Measurements from ENCODE around the gene TPST2.
"Not testable (repeated sequence)": the region's sequence is repeated elsewhere in the genome, so short reads cannot be mapped to it uniquely, and the experiment has no call there.

The TPST2 gene

GRCh38 chr22:26540119-26540518 is 49.8 kb downstream of the TPST2 start:
- Histone ChIP-seq H3K4me2 (ENCODE audit: low read length) (no peak overlapping the region), H3K36me3 (ENCODE audit: insufficient read depth, low read length) (peaks cover 9% of the 10 kb centered on the region), H3K4me3 (ENCODE audit: low read length) (no peak overlapping the region), H3K9me3 (replicated peaks; ENCODE audit: low read length) (no peaks in the 10 kb centered on the region), H3K4me1 (ENCODE audit: control insufficient read depth, insufficient read depth, low read length) (no peaks in the 10 kb centered on the region), H3K9ac (ENCODE audit: low read depth, low read length) (no peak overlapping the region), H3K27me3 (ENCODE audit: control insufficient read depth, insufficient read depth, low read length) (no peaks in the 10 kb centered on the region)

DNA sequence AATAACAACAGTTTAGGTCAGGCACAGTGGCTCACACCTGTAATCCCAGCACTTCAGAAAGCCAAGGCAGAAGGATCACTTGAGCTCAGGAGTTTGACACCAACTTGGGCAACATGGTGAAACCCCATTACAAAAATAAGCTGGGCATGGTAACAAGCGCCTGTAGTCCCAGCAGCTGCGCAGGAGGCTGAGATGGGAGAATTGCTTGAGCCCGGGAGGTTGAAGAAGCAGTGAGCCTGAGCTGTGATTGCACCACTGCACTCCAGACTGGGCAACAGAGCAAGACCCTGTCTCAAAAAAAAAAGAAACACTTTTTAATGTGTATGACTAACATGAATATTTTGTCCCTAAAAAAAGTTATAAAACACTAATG is 53.2 kb downstream of the TPST2 start:
- H3K9ac ChIP-seq (ENCODE audit: low read depth, low read length), result no peak overlapping the region
- H3K4me1 ChIP-seq (ENCODE audit: control insufficient read depth, insufficient read depth, low read length), result no peaks in the 10 kb centered on the region
- peaks cover 9% of the 10 kb centered on the region for H3K36me3 ChIP-seq (ENCODE audit: insufficient read depth, low read length)
- H3K27me3 ChIP-seq (ENCODE audit: control insufficient read depth, insufficient read depth, low read length), result no peaks in the 10 kb centered on the region
- H3K4me2 ChIP-seq (ENCODE audit: low read length), result no peak overlapping the region
- H3K4me3 ChIP-seq (ENCODE audit: low read length), result no peak overlapping the region
- no peaks in the 10 kb centered on the region for H3K9me3 ChIP-seq (replicated peaks; ENCODE audit: low read length)

DNA sequence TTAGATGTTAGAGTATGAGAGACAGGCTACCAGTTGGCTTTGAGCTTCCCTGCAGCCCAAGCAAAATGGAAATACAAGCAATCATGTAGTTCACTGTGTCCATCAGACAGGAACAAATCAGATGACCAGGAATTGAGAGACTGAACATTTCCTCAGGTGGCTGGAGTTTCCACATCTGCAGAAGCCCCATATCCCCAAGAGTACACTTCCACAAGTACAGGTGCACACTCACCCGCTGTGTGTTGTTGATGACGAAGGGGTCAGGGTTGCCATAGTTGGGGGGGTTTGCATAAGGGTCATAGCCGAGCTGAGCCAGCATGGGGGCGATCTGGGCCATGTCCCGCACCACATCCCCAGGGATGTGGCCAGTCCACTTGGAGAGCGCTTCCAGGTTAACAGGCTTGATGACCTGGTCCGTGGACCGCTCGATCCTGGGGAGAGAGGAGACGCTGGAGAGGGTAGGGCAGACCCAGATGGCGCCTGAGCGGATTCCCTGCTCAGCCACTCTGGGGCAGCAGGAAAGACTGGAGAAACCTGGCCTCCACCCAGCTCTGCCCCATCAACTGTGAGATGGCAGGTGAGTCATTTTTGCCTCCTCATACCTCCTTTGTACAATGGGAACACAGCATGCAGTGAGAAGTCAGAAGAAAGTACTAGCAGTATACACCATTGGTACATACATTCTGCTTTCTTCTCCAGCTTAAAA is 53.7 kb downstream of the TPST2 start:
- peaks cover 12% of the 10 kb centered on the region for H3K36me3 ChIP-seq (ENCODE audit: insufficient read depth, low read length)
- no peak overlapping the region for H3K4me3 ChIP-seq (ENCODE audit: low read length)
- no peaks in the 10 kb centered on the region for H3K9me3 ChIP-seq (replicated peaks; ENCODE audit: low read length)
- no peaks in the 10 kb centered on the region for H3K4me1 ChIP-seq (ENCODE audit: control insufficient read depth, insufficient read depth, low read length)
- no peaks in the 10 kb centered on the region for H3K27me3 ChIP-seq (ENCODE audit: control insufficient read depth, insufficient read depth, low read length)
- H3K9ac ChIP-seq (ENCODE audit: low read depth, low read length), result no peak overlapping the region
- H3K4me2 ChIP-seq (ENCODE audit: low read length), result no peak overlapping the region

DNA sequence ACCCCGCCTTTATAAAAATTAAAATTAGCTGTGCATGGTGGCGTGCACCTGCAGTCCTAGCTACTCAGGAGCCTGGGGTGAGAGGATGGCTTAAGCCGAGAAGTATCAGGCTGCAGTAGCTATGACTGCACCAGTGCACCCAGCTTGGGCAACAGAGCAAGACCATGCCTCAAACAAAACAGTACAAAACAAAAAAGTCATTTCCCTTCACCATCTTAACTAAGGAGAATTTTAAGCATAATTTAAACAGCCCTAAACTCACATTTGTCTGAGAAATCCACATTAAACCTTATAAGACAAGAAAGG is 54.4 kb downstream of the TPST2 start:
- Histone ChIP-seq H3K4me1 (ENCODE audit: control insufficient read depth, insufficient read depth, low read length) (no peaks in the 10 kb centered on the region), H3K9me3 (replicated peaks; ENCODE audit: low read length) (no peaks in the 10 kb centered on the region), H3K4me2 (ENCODE audit: low read length) (no peak overlapping the region), H3K4me3 (ENCODE audit: low read length) (no peak overlapping the region), H3K36me3 (ENCODE audit: insufficient read depth, low read length) (peaks cover 13% of the 10 kb centered on the region), H3K27me3 (ENCODE audit: control insufficient read depth, insufficient read depth, low read length) (no peaks in the 10 kb centered on the region), H3K9ac (ENCODE audit: low read depth, low read length) (no peak overlapping the region)

DNA sequence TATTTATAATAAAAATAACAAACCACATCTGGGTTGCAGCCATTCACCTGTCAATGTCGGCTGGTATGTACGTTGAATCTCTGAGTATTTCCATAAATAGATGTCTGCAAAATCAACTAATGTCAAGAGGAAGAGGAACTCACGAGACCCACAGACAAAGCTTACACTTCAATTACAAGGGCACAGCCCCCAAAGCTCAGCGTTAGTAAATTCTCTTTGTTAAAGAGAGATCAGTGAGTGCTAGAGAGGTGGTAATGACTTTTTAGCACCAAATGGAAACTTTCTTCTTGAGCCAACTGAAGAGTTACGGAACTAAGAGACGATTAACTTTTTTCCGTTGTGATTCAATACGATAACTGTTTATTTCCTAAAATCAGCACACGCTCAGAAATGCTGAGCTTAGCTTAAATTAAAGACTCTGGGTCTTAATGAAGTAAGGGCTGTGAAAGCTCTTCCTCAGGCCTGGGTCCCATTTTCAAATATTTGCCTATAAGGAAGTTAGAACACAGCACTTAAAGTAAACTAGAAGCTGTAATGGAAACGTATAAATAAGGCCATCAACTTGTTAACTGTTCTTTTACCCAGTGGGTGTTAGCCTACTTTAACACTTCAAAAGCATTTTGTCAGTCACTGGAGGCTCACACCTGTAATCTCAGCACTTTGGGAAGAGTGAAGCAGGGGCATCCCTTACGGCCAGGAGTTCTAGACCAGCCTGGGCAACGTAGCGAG is 54.9 kb downstream of the TPST2 start:
- H3K27me3 ChIP-seq (ENCODE audit: control insufficient read depth, insufficient read depth, low read length), result no peaks in the 10 kb centered on the region
- H3K9me3 ChIP-seq (replicated peaks; ENCODE audit: low read length), result no peaks in the 10 kb centered on the region
- peaks cover 12% of the 10 kb centered on the region for H3K36me3 ChIP-seq (ENCODE audit: insufficient read depth, low read length)
- no peak overlapping the region for H3K4me3 ChIP-seq (ENCODE audit: low read length)
- H3K4me2 ChIP-seq (ENCODE audit: low read length), result no peak overlapping the region
- H3K4me1 ChIP-seq (ENCODE audit: control insufficient read depth, insufficient read depth, low read length), result no peaks in the 10 kb centered on the region
- no peak overlapping the region for H3K9ac ChIP-seq (ENCODE audit: low read depth, low read length)

DNA sequence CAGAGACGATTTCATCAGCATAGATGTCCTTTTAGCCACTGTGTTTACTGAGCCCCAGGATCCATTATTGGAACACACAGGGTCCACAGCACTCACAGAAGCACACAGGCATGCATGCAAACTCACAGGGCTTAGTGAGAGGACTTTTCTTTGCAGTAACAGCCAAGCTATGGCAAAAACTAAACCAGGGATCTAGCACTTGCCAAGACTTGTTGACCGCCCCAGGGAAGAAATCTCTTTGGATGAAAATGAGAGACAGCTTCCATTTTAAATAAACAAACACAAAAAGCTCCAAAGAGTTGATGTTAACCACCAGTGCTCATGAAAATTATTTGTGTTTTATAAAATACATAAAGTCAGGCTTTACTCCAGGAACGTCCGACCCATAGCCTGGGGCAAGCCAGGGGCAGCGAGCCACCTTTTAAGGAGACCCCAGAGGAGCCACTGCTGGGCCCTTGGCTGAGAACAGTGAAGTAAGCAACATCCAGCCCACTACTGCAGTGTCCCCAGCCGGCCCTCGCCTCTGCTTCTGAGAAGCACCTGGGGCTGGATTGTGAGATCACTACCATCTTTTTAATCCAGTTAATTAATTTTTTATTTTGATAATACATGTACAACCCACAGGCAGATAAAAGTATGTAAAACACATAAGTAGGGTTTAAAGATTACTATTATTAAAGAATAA is 55.6 kb downstream of the TPST2 start:
- H3K4me3 ChIP-seq (ENCODE audit: low read length), result no peak overlapping the region
- no peaks in the 10 kb centered on the region for H3K9me3 ChIP-seq (replicated peaks; ENCODE audit: low read length)
- no peaks in the 10 kb centered on the region for H3K27me3 ChIP-seq (ENCODE audit: control insufficient read depth, insufficient read depth, low read length)
- peaks cover 16% of the 10 kb centered on the region for H3K36me3 ChIP-seq (ENCODE audit: insufficient read depth, low read length)
- no peak overlapping the region for H3K4me2 ChIP-seq (ENCODE audit: low read length)
- no peak overlapping the region for H3K9ac ChIP-seq (ENCODE audit: low read depth, low read length)
- peaks cover 3% of the 10 kb centered on the region for H3K4me1 ChIP-seq (ENCODE audit: control insufficient read depth, insufficient read depth, low read length)

- H3K36me3 ChIP-seq (ENCODE audit: insufficient read depth, low read length), result peaks cover 17% of the 10 kb centered on the region
- no peaks in the 10 kb centered on the region for H3K27me3 ChIP-seq (ENCODE audit: control insufficient read depth, insufficient read depth, low read length)
- no peaks in the 10 kb centered on the region for H3K9me3 ChIP-seq (replicated peaks; ENCODE audit: low read length)
- no peak overlapping the region for H3K4me2 ChIP-seq (ENCODE audit: low read length)
- H3K4me1 ChIP-seq (ENCODE audit: control insufficient read depth, insufficient read depth, low read length), result peaks cover 3% of the 10 kb centered on the region
- no peak overlapping the region for H3K4me3 ChIP-seq (ENCODE audit: low read length)
- no peak overlapping the region for H3K9ac ChIP-seq (ENCODE audit: low read depth, low read length)
These were observed 60.6 kb downstream of the TPST2 start for GRCh38 chr22:26529345-26529744.

DNA sequence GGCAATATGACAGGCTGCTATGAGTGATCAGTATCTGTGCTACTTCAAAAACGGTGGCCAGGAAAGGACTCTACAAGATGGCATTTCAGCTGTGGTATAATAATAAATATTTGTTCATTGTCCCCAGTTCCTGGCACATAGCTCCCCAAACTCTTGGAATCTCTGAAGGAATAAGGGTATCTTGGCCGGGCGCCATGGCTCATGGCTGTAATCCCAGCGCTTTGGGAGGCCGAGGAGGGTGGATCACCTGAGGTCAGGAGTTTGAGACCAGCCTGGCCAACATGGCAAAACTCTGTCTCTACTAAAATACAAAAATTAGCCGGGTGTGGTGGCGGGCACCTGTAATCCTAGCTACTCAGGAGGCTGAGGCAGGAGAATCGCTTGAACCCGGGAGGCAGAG is 61.4 kb downstream of the TPST2 start:
- H3K9ac ChIP-seq (ENCODE audit: low read depth, low read length); H3K4me1 ChIP-seq (ENCODE audit: control insufficient read depth, insufficient read depth, low read length); H3K9me3 ChIP-seq (replicated peaks; ENCODE audit: low read length); H3K4me3 ChIP-seq (ENCODE audit: low read length); H3K4me2 ChIP-seq (ENCODE audit: low read length); H3K27me3 ChIP-seq (ENCODE audit: control insufficient read depth, insufficient read depth, low read length): not testable (repeated sequence)
- peaks cover 17% of the 10 kb centered on the region for H3K36me3 ChIP-seq (ENCODE audit: insufficient read depth, low read length)

DNA sequence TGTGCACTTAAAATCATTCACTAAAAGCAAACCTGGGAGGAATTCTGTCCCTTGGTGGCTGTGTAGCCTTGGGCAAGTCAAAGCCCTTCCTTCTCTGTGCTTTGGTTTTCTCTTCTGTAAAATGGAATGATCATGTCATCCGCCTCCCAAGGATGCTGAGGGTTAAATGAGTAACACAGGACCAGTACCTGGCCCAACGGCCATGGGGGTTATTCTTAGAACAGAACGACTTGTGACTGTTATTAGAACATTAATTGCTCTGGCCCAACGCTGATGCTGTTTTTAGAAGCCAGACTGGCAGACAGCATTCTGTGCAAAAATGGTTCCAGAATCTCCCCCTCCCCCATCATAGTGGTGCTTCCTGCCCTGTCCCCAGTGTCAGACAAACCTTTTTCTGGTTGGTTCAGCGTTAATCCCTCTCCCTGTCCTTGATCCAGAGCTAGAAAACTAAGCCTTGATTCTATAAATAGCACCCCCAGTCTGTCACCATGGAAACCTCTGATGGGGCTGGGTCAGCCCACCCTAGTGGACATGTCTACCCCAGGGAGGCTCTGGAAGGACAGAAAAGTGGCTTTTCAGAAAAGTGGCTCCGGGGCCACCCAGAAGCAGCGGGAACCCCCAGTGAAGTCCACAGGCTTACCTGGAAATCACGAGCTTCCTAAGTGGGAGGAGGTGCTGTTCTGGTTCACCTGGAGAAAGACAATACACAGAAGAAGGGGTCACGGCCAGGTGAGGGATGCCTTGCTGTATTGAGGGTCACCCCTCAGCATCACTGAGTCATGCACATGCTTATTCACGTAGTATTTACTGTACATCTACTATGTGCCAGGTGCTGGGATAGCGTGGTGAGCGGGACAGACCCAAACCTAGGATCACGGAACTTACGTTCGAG is 62.1 kb downstream of the TPST2 start:
- H3K36me3 ChIP-seq (ENCODE audit: insufficient read depth, low read length), result peaks cover 17% of the 10 kb centered on the region
- H3K4me3 ChIP-seq (ENCODE audit: low read length), result no peak overlapping the region
- no peaks in the 10 kb centered on the region for H3K27me3 ChIP-seq (ENCODE audit: control insufficient read depth, insufficient read depth, low read length)
- peaks cover 3% of the 10 kb centered on the region for H3K4me1 ChIP-seq (ENCODE audit: control insufficient read depth, insufficient read depth, low read length)
- no peaks in the 10 kb centered on the region for H3K9me3 ChIP-seq (replicated peaks; ENCODE audit: low read length)
- no peak overlapping the region for H3K9ac ChIP-seq (ENCODE audit: low read depth, low read length)
- no peak overlapping the region for H3K4me2 ChIP-seq (ENCODE audit: low read length)

DNA sequence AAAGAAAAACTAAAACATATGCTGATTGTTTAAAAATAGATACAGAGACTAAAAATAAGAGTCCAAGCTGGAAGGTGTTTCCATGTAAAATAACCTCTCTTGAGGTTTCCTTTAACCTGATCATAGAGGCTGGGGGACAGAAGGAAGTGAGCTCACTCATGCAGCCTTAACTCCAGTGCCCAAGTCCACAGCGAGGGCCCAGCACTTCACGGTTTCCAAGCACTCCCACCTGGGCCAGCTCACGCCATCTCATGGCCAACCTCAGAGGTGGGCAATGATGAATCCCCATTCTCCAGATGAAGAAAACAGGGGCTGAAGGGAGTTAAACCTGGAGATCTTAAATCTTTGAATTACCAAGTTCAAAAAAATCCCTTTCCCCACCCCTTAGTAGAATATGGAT is 62.8 kb downstream of the TPST2 start:
- Histone ChIP-seq H3K36me3 (ENCODE audit: insufficient read depth, low read length) (peaks cover 17% of the 10 kb centered on the region), H3K4me2 (ENCODE audit: low read length) (no peak overlapping the region), H3K27me3 (ENCODE audit: control insufficient read depth, insufficient read depth, low read length) (no peaks in the 10 kb centered on the region), H3K4me1 (ENCODE audit: control insufficient read depth, insufficient read depth, low read length) (peaks cover 3% of the 10 kb centered on the region), H3K4me3 (ENCODE audit: low read length) (no peak overlapping the region), H3K9ac (ENCODE audit: low read depth, low read length) (no peak overlapping the region), H3K9me3 (replicated peaks; ENCODE audit: low read length) (no peaks in the 10 kb centered on the region)

DNA sequence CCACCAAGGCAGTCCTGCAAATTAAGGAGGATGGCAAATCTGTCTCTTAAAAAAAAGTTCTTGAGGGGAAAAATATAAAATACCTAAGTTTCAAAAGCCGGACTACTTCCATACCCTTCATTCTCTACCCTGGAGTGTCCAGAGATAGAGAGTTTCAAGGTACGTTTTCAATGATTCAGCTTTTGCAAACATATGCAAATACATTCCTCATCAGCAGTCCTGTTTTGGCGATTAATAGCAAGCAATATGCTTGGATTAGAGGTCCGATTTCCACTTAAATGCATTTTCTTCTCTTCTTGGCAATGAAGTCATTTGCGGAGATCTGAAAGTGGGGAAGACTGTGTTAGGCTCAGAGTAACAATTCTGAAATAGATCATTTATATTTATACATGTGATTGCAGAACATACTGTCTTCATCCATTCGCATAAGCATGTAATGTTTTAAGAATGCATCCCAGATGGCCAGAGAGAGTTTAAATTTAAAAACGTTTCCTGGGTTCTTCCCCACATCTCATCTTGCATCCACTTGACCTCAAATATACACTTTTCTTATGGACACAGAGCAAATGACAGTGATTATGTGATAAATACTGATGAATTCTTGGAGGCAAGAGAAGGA is 63.9 kb downstream of the TPST2 start:
- Histone ChIP-seq H3K36me3 (ENCODE audit: insufficient read depth, low read length) (peaks cover 11% of the 10 kb centered on the region), H3K27me3 (ENCODE audit: control insufficient read depth, insufficient read depth, low read length) (no peaks in the 10 kb centered on the region), H3K9ac (ENCODE audit: low read depth, low read length) (no peak overlapping the region), H3K4me2 (ENCODE audit: low read length) (no peak overlapping the region), H3K4me1 (ENCODE audit: control insufficient read depth, insufficient read depth, low read length) (peaks cover 3% of the 10 kb centered on the region), H3K9me3 (replicated peaks; ENCODE audit: low read length) (no peaks in the 10 kb centered on the region), H3K4me3 (ENCODE audit: low read length) (no peak overlapping the region)
